ENCODE data around the gene SIRT2.
A peak's percentile ranks its signal among the peaks of the same experiment; 100 is the strongest.
"Not testable (repeated sequence)": the region's sequence is repeated elsewhere in the genome, so short reads cannot be mapped to it uniquely, and the experiment has no call there.

Gene SIRT2

DNA sequence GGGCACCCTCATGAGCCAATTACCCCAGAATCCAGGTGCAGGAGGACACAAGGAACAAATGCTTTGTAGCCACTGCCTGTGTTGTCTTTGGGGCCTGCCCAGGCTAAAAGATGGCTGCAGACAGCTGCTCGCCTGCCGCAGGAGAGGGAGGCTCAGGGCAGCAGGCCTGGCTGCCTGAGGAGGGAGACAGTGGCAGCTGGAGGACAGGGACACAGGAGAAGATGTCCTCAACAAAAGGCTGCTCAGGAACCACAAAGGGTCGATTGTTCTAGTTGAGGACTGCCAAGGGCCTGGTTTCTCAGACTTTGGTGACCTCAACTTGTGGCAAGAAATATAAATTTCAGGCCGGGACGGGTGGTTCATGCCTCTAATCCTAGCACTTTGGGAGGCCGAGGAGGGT is 7.6 kb downstream of the SIRT2 start:
- Histone ChIP-seq H3K4me3 (ENCODE audit: low read depth, low read length) (no peak overlapping the region), H3K36me3 (ENCODE audit: control insufficient read depth, insufficient read depth, low read length) (no peaks in the 10 kb centered on the region; the same call in 1 of the 2 replicates), H3K9ac (ENCODE audit: low read length) (no peak overlapping the region), H3K27ac (ENCODE audit: low read depth, low read length) (no peak overlapping the region), H3K27me3 (ENCODE audit: control insufficient read depth, insufficient read depth, low read length) (no peaks in the 10 kb centered on the region), H3K9me3 (ENCODE audit: control insufficient read depth, insufficient read depth, low read depth, low read length) (no peaks in the 10 kb centered on the region), H3K4me1 (ENCODE audit: control insufficient read depth, insufficient read depth, low read length) (no peaks in the 10 kb centered on the region)

DNA sequence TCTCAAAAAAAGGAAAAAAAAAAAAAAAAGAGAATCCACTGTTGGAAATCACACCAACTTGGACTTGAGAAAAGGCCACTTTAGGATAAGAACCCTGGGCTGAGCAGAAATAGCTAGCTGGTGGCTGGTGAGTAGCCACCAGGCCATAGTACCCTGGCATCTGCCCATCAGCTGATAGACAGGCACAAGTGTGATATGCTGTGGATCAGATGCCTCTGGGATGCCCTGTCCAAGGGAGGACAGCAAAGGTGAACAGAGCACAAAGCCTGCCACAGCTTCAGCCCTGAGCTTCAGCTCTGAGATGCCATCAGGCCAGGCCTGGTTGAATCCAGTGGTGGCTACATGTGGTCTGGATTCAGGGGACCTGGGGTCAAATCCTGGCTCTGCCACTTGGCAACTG is 8.7 kb downstream of the SIRT2 start:
- Histone ChIP-seq H3K36me3 (ENCODE audit: control insufficient read depth, insufficient read depth, low read length) (no peaks in the 10 kb centered on the region; the same call in 1 of the 2 replicates), H3K9ac (ENCODE audit: low read length) (no peak overlapping the region)

DNA sequence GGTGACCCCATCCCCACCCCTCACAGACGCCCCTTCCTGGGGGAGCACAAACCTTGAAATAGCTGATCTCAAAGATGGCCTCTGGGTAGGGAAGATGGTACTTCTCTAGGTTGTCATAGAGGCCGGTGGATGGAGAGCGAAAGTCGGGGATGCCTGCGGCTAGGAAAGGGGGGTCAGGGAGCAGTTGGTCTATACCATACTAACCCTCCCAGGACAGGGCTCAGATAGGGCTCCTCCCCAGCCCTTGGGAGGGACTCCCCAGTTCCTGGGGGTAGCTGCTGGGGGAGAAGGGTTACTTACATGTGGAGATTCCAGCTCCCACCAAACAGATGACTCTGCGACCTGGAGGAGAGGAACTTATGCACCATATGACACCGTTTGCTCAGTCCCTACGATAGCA is 9.6 kb downstream of the SIRT2 start:
- Histone ChIP-seq H3K4me1 (ENCODE audit: control insufficient read depth, insufficient read depth, low read length) (no peaks in the 10 kb centered on the region), H3K4me3 (ENCODE audit: low read depth, low read length) (no peak overlapping the region), H3K27me3 (ENCODE audit: control insufficient read depth, insufficient read depth, low read length) (no peaks in the 10 kb centered on the region), H3K9me3 (ENCODE audit: control insufficient read depth, insufficient read depth, low read depth, low read length) (no peaks in the 10 kb centered on the region), H3K27ac (ENCODE audit: low read depth, low read length) (no peak overlapping the region), H3K36me3 (ENCODE audit: control insufficient read depth, insufficient read depth, low read length) (no peaks in the 10 kb centered on the region; the same call in 1 of the 2 replicates), H3K9ac (ENCODE audit: low read length) (no peak overlapping the region)

More for the DNA sequence above, 8.7 kb downstream of the SIRT2 start:
- no peaks in the 10 kb centered on the region for H3K9me3 ChIP-seq (ENCODE audit: control insufficient read depth, insufficient read depth, low read depth, low read length)
- no peak overlapping the region for H3K27ac ChIP-seq (ENCODE audit: low read depth, low read length)
- H3K4me3 ChIP-seq (ENCODE audit: low read depth, low read length): no peak overlapping the region
- H3K4me1 ChIP-seq (ENCODE audit: control insufficient read depth, insufficient read depth, low read length): no peaks in the 10 kb centered on the region
- H3K27me3 ChIP-seq (ENCODE audit: control insufficient read depth, insufficient read depth, low read length): no peaks in the 10 kb centered on the region

DNA sequence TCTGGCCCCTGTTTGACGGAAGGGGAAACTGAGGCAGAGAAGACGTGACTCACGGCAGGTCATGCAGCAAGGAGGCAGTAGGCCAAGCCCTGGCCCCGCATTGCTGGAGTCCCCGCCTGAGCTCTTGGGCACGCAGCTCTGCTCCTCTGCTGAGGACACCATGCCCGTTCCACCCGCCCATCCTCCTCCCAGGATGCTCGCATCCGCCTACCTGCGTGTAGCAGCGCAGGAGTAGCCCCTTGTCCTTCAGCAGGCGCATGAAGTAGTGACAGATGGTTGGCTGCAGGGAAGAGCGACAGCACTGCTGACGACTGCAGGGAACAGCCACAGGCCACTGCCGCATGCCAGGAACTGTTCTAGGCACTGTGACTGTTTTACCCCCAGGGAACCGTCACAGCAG is 10.5 kb downstream of the SIRT2 start:
- H3K27me3 ChIP-seq (ENCODE audit: control insufficient read depth, insufficient read depth, low read length): no peaks in the 10 kb centered on the region
- no peak overlapping the region for H3K27ac ChIP-seq (ENCODE audit: low read depth, low read length)
- no peak overlapping the region for H3K4me3 ChIP-seq (ENCODE audit: low read depth, low read length)

DNA sequence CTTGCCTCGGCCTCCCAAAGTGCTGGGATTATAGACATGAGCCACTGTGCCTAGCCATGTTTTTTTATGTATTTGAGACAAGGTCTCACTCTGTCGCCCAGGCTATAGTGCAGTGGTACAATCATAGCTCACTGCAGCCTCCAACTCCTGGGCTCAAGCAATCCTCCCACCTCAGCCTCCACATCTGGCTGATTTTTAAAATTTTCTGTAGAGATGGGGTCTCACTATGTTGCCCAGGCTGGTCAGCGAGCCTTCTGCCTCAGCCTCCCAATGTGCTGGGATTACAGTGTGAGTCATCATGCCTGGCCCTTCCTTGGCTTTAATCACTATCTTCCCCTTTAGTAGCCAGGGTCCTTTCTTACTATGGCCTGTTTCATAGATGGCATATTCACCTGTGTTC is 14.7 kb downstream of the SIRT2 start:
- H3K4me1 ChIP-seq (ENCODE audit: control insufficient read depth, insufficient read depth, low read length); H3K27ac ChIP-seq (ENCODE audit: low read depth, low read length); H3K36me3 ChIP-seq (ENCODE audit: control insufficient read depth, insufficient read depth, low read length); H3K4me3 ChIP-seq (ENCODE audit: low read depth, low read length); H3K27me3 ChIP-seq (ENCODE audit: control insufficient read depth, insufficient read depth, low read length); H3K9ac ChIP-seq (ENCODE audit: low read length); H3K9me3 ChIP-seq (ENCODE audit: control insufficient read depth, insufficient read depth, low read depth, low read length): not testable (repeated sequence)

More for the DNA sequence above, 10.5 kb downstream of the SIRT2 start:
- no peaks in the 10 kb centered on the region for H3K9me3 ChIP-seq (ENCODE audit: control insufficient read depth, insufficient read depth, low read depth, low read length)
- no peaks in the 10 kb centered on the region for H3K4me1 ChIP-seq (ENCODE audit: control insufficient read depth, insufficient read depth, low read length)
- H3K36me3 ChIP-seq (ENCODE audit: control insufficient read depth, insufficient read depth, low read length): no peaks in the 10 kb centered on the region; the same call in 1 of the 2 replicates
- H3K9ac ChIP-seq (ENCODE audit: low read length): no peak overlapping the region

DNA sequence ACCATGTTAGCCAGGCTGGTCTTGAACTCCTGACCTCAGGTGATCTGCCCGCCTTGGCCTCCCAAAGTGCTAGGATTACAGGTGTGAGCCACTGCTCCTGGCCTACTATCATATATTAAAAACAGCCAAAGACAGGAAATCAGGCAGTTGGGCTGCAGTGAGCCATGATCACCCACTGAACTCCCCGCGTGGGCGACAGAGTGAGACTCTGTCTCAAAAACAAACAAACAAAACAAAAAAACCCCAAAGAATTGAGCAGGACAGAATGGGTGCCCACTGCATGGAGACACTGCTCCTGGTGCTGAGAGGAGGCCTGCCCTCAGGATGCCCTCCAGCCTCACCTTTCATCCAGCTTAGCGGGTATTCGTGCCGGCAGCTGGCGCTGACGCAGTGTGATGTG is 16.1 kb downstream of the SIRT2 start:
- Histone ChIP-seq H3K36me3 (ENCODE audit: control insufficient read depth, insufficient read depth, low read length) (no peaks in the 10 kb centered on the region), H3K27ac (ENCODE audit: low read depth, low read length) (no peak overlapping the region), H3K4me3 (ENCODE audit: low read depth, low read length) (no peak overlapping the region), H3K9ac (ENCODE audit: low read length) (no peak overlapping the region), H3K9me3 (ENCODE audit: control insufficient read depth, insufficient read depth, low read depth, low read length) (no peaks in the 10 kb centered on the region), H3K27me3 (ENCODE audit: control insufficient read depth, insufficient read depth, low read length) (no peaks in the 10 kb centered on the region), H3K4me1 (ENCODE audit: control insufficient read depth, insufficient read depth, low read length) (peaks cover 12% of the 10 kb centered on the region)

DNA sequence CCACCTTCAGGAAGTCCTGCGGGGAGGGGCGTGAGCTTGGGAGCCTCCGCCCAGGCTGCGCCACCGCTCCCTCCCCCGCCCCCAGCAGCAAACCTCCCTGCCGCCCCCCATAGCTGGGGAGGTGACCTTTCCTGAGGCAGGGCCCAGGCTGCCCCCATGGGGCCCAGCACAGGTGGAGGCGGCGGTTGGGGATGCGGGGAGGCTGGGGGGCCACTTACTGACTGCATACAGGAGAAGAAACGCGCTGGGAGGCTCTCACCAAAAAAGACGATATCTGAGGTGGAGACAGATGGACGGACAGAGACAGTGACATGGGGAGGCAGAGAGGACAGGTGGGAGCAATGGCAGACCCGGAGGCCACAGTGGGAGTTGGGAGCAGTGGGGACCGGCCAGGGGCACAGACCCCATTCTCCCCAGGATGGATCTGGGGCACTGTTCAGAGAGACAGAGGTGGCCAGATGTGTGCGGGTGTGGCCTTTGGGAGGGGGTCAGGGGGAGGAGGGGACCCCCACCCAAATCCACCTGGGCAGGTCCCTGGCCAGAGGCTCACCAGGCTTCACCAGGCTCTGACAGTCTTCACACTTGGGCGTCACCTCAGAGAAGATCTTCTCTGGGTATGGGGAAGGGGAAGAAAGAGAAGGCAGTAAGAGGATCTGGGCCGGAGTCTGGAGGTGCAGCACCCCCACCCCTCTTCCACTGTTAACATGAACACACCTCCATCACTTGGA is 18.4 kb downstream of the SIRT2 start:
- Histone ChIP-seq H3K36me3 (ENCODE audit: control insufficient read depth, insufficient read depth, low read length) (no peaks in the 10 kb centered on the region), H3K27ac (ENCODE audit: low read depth, low read length) (no peak overlapping the region), H3K9me3 (ENCODE audit: control insufficient read depth, insufficient read depth, low read depth, low read length) (no peaks in the 10 kb centered on the region), H3K4me3 (ENCODE audit: low read depth, low read length) (no peak overlapping the region), H3K9ac (ENCODE audit: low read length) (no peak overlapping the region), H3K27me3 (ENCODE audit: control insufficient read depth, insufficient read depth, low read length) (no peaks in the 10 kb centered on the region), H3K4me1 (ENCODE audit: control insufficient read depth, insufficient read depth, low read length) (peaks cover 27% of the 10 kb centered on the region)

DNA sequence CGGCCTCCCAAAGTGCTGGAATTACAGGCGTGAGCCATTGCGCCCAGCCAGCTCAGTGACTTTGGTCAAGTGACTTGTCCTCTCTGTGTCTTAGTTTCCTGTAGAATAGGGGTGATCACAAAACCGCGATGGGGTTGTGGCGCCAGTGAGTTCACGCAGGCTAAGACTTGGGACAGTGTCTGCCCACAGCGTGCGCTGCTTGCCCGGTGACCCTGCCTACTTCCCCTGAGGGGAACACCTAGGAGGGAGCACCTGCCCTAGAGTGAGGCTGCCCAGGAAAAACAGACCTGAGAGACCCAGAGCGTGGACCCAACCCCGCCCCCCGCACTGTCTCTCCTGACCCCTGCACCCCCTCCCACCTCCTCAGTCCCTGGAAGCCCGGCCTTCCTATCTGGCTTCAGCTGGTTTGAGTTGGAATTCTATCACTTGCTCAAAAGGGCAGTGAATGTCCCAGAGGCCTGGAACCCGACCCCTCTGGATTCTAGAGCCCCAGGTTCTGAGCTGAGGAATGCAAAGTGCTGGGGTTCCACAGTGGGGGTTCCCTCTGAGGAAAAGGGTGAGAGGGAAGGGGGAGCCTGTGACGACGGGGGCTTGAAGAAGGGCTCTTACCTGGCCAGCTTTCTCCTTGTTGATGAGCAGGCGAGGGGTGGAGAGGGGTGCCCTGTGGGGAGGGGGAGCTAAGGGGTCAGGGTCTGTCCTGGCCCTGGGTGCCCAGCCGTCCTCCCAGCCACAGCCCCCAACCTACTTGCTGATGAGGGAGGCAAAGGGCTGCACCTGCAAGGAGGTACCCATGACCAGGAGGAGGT is 19.1 kb downstream of the SIRT2 start:
- no peaks in the 10 kb centered on the region for H3K36me3 ChIP-seq (ENCODE audit: control insufficient read depth, insufficient read depth, low read length)
- H3K4me3 ChIP-seq (ENCODE audit: low read depth, low read length): no peak overlapping the region
- H3K27me3 ChIP-seq (ENCODE audit: control insufficient read depth, insufficient read depth, low read length): no peaks in the 10 kb centered on the region
- no peak overlapping the region for H3K27ac ChIP-seq (ENCODE audit: low read depth, low read length)
- no peak overlapping the region for H3K9ac ChIP-seq (ENCODE audit: low read length)
- peaks cover 27% of the 10 kb centered on the region for H3K4me1 ChIP-seq (ENCODE audit: control insufficient read depth, insufficient read depth, low read length)
- H3K9me3 ChIP-seq (ENCODE audit: control insufficient read depth, insufficient read depth, low read depth, low read length): no peaks in the 10 kb centered on the region

DNA sequence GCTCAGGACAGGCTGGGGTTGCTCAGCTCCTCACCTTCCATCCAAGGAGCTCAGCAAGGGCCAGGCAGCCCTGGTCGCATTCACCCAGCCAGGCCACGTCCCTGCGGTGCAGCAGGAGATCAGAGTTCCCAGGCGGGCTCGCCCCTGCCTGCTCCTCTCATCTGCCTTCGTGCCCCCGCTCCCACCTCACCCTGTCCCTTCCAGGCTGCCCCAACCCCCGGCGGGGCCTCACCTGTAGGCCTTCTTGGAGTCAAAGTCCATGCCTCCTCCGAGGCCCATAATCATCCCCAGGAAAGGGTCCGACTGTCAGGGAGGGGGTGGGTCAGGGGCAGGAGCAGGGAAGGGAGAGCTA is 20.0 kb downstream of the SIRT2 start:
- H3K9ac ChIP-seq (ENCODE audit: low read length): no peak overlapping the region
- H3K4me1 ChIP-seq (ENCODE audit: control insufficient read depth, insufficient read depth, low read length): peaks cover 27% of the 10 kb centered on the region
- H3K27ac ChIP-seq (ENCODE audit: low read depth, low read length): no peak overlapping the region
- H3K4me3 ChIP-seq (ENCODE audit: low read depth, low read length): no peak overlapping the region
- H3K27me3 ChIP-seq (ENCODE audit: control insufficient read depth, insufficient read depth, low read length): no peaks in the 10 kb centered on the region
- H3K36me3 ChIP-seq (ENCODE audit: control insufficient read depth, insufficient read depth, low read length): no peaks in the 10 kb centered on the region
- no peaks in the 10 kb centered on the region for H3K9me3 ChIP-seq (ENCODE audit: control insufficient read depth, insufficient read depth, low read depth, low read length)

DNA sequence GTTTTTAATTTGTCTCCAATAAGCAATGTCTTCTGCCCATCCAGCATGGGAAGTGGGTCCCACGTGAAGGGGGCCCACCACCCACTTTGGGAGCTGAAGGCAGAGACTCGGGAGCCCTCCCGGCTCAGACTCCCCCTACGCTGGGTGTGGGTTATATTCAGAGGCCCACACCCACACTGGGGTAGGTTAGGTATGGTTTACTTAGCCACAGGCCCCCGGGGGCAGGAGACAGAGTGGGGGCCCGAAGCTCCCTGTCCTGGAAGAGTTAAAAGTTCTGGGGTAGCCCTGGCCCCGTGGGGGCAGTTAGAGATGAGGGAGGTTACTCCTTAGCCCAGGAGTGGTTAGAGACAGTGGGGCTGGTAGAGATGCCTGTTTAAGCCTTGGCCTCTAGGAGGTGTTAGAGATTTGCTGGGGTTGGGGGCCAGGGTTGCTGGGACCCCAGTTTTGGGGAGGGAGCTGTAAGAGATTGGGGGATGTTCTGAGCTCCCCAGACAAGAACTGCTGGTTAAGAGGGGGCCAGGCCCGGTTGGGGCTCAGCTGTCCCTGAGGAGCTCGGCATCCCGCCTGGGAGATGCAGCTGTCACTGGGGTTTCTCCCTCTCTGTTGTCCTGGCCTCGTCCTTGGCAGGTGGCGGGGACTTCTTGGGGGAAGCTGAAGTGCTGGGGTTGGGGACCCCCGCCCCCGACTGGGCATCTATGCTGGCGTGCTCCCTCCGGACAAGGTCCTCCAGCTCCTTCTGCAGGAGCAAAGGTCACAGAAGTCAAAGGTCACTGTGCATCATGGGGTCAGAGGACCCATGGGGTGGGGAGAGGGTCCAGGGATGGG is 20.6 kb downstream of the SIRT2 start:
- no peak overlapping the region for H3K4me3 ChIP-seq (ENCODE audit: low read depth, low read length)
- no peaks in the 10 kb centered on the region for H3K36me3 ChIP-seq (ENCODE audit: control insufficient read depth, insufficient read depth, low read length)
- peaks cover 29% of the 10 kb centered on the region for H3K4me1 ChIP-seq (ENCODE audit: control insufficient read depth, insufficient read depth, low read length)
- no peaks in the 10 kb centered on the region for H3K27me3 ChIP-seq (ENCODE audit: control insufficient read depth, insufficient read depth, low read length)
- no peaks in the 10 kb centered on the region for H3K9me3 ChIP-seq (ENCODE audit: control insufficient read depth, insufficient read depth, low read depth, low read length)
- H3K9ac ChIP-seq (ENCODE audit: low read length): no peak overlapping the region
- peak overlapping the region; percentile 33; the same call in 1 of the 2 replicates for H3K27ac ChIP-seq (ENCODE audit: low read depth, low read length)

Measured in HUES6 (cell line).